ENCODE results near the gene COL19A1.

COL19A1 gene

DNA sequence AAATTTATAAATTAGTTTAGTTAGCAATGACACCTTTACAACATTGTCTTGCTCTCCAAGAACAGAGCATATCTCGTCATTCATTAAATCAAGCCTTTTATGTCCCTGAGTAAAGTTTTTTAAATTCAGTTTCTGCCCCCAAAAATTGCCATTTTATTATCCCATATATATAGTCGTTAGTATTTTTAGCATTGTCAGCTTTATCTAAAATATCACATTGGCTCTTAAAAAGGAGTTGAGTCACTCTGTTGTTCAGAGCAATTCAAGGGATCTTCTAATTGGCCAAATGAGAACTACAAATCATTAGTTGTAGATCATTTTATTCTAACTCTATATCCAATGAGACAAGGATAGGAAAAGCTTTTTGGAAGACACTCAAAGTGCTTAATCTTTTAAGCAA, 309.4 kb downstream of the COL19A1 start:
- DNase-seq (ENCODE audit: low spot score), result no peak
- TF ChIP-seq, protein P1, sequence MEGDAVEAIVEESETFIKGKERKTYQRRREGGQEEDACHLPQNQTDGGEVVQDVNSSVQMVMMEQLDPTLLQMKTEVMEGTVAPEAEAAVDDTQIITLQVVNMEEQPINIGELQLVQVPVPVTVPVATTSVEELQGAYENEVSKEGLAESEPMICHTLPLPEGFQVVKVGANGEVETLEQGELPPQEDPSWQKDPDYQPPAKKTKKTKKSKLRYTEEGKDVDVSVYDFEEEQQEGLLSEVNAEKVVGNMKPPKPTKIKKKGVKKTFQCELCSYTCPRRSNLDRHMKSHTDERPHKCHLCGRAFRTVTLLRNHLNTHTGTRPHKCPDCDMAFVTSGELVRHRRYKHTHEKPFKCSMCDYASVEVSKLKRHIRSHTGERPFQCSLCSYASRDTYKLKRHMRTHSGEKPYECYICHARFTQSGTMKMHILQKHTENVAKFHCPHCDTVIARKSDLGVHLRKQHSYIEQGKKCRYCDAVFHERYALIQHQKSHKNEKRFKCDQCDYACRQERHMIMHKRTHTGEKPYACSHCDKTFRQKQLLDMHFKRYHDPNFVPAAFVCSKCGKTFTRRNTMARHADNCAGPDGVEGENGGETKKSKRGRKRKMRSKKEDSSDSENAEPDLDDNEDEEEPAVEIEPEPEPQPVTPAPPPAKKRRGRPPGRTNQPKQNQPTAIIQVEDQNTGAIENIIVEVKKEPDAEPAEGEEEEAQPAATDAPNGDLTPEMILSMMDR (IDR thresholded peaks at IDR 0.05; ENCODE audit: extremely low read depth, missing control alignments), result no peak

DNA sequence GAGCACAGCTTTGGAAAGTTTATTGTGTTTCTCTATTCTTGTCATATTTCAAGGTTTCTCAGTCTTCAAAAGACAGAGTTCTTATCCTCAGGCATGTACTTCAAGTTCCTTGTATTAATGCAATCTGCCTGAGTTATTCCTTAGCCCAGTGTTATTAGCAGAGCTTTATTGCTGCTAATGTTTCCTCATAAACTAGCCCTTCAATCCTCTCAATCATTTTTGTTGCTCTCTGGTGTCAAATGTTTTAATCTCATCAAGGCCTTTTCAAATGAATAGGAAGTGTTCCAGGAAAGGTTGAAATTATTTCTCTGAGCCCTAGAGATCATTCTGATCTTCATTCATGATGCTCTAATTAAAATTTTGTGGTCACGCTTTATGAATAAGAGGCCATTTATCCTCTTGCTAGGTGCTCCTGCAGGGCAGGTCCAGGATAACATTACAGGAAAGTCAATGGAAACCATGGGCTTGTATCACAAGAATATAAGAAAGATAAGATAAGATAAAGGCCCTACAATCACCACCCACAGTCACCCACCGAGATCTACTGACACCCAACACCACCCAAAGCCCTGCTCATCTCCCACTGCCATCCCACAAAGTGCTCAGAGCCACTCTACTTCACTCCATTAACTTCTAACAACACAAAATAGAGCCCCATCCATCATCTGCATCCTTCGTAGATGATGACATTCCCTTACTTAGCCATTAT, 310.6 kb downstream of the COL19A1 start:
- no peak for DNase-seq (ENCODE audit: low spot score)
- TF ChIP-seq, protein P1 (IDR thresholded peaks at IDR 0.05; ENCODE audit: extremely low read depth, missing control alignments), result no peak

DNA sequence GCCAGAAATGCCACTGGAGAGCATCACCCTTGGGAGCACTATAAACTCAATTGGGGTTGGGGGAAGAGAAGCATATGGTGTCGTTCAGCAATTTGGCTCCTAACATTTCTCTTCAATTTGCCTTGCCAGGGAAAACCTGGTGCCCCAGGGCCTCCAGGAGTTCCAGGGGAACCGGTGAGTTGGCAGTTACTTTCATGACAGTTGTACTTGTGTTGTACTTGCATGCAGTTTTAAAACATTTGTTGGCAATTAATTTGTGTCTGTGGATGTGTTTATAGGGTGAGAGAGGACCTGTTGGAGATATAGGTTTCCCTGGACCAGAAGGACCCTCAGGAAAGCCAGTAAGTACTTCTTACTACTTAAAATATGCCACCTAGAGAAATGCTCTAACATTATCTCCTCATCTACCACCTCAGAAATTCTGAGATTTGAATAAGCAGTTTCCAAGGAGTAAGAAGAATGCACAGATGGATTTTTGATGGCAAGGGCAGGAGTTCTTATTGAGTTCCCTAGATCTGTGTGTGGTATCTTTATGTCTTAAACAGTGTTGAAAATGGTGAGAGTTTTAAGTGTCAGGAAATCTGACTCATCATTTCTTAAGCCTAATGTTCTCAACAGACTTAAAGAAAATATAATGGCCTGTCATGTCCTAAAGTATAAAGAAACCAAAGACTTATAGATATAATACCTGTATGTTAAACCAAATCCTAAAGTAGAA, 314.0 kb downstream of the COL19A1 start:
- DNase-seq (ENCODE audit: low spot score), result no peak
- TF ChIP-seq, protein P1 (IDR thresholded peaks at IDR 0.05; ENCODE audit: extremely low read depth, missing control alignments), result no peak

DNA sequence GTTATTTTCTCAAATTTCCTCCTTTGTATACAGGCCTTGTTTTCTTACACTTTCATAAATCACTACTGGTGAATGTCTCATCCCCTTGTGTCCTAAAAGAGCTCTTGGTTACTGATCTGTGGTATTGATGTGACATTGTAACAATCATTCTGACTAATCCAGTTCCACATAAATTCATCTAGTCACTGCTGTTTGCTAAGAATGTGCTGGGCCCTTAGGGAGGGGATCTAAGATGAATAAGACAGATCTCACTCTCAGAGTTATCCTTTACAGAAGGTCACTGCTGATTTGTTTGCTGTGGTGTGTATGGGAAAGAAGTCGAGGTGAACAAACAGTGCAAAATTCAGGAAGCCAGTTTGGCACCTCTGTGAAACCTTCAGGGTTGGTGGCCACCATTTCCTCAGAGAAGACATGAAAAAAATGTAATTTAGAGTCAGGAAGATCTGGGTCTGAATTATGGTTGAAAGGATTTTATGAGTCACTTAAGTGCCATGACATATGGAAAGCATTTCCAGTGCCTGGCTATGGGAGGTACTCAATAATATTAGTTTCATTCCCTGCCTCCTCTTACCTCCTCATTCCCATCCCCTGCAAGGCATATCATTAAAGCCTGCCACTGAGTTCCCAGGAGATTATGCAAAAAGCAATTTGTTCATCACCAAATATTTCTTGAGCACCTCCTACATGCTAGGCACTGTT, 314.7 kb downstream of the COL19A1 start:
- no peak for DNase-seq (ENCODE audit: low spot score)
- TF ChIP-seq, protein P1 (IDR thresholded peaks at IDR 0.05; ENCODE audit: extremely low read depth, missing control alignments), result no peak

DNA sequence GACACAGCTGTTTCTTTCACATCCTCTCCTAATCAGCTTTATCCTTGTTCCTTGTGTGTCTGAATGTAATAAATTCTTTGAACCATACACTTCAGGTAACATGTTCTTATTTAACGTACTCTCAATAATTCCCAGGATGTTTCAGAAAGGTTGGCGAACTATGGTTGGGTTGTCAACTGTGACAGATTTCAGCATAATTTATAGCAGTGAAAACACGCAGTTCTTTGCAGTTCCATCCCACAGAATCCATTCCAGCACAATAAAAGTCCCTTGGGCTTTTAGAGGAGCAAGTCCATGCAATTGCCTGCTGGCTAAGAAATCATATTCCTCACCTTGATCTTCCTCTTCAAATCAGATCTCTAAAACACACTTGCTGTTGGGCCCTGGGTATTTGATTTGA, 317.2 kb downstream of the COL19A1 start:
- no peak for DNase-seq (ENCODE audit: low spot score)

DNA sequence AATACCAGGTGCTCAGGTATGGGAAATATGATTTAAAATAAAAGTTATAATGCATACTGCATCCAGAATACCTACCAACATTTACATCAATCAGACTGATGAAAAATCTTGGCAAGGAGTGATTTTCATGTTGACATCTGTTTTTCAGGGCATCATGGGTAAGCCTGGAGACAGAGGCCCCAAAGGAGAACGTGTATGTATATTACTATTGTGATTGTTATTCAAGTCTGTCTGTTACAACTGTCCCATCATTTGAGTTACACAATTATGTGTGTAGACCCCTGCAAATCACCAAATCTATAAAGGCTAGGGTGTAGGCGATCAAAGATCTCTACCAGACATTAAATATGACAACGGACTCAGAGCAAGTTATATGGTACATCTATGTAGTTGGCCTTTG, 318.4 kb downstream of the COL19A1 start:
- TF ChIP-seq, protein P1 (IDR thresholded peaks at IDR 0.05; ENCODE audit: extremely low read depth, missing control alignments), result no peak
- DNase-seq (ENCODE audit: low spot score), result no peak

More for the DNA sequence above, 317.2 kb downstream of the COL19A1 start:
- TF ChIP-seq, protein P1 (IDR thresholded peaks at IDR 0.05; ENCODE audit: extremely low read depth, missing control alignments), result no peak

DNA sequence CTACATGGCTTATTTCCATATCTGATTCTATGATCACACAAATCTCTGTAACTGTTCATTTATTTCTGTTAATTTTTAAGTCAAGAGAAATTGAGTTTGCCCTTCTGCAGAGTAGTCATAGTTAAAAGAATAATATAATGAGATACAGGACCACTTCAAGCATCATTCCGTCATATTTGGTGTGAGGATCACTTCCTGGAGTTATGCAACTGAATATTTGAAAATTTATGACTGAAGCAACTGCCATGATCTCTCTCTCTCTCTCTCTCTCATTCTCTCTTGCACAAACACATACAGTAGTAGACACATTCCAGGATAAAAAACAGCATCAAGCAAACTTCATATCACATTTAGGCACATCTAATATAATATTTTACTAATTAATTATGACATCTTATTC, 320.1 kb downstream of the COL19A1 start:
- no peak for DNase-seq (ENCODE audit: low spot score)
- TF ChIP-seq, protein P1 (IDR thresholded peaks at IDR 0.05; ENCODE audit: extremely low read depth, missing control alignments), result no peak
